HepG2 (cell line): Measurements from ENCODE around the gene UNC93A.

ENCODE experiments used
- ZNF274 ChIP-seq: sonication (generic); formaldehyde crosslinking; IDR thresholded peaks from 2 replicates; pipeline ENCODE4 v1.5.1; 2020; ENCODE audit warnings: mild to moderate bottlenecking, missing genetic modification reagents
- ZNF275 ChIP-seq: sonication (generic); formaldehyde crosslinking; IDR thresholded peaks from 2 replicates; pipeline ENCODE4 v1.8.0; 2022; ENCODE audit warnings: missing genetic modification reagents, mild to moderate bottlenecking, inconsistent platforms, borderline replicate concordance
- ZNF780A ChIP-seq: sonication (generic); formaldehyde crosslinking; IDR thresholded peaks from 2 replicates; pipeline ENCODE4 v1.8.0; 2022; ENCODE audit warnings: mild to moderate bottlenecking, missing genetic modification reagents, moderate library complexity

GRCh38 chr6:167317172-167317571 is 26.1 kb downstream of the UNC93A start:
- TF ChIP-seq ZNF274 (CRISPR knock-in tag) (no peak), ZNF275 (CRISPR knock-in tag) (no peak), ZNF780A (CRISPR knock-in tag) (no peak)
